Camera-type eye (tissue), 1 donor: ENCODE measurements around the gene TFG. TPM values are rescaled to one million over a fixed set of nuclear protein-coding genes. Genes with fewer than 3 reads are reported as not detected.

Experiments
- total RNA-seq: library from RNA; depleted of rRNA; stranded (reverse); fragments of >200 nt; gene quantifications from one replicate; pipeline ENCODE4 v1.2.3, GENCODE V29; 2014

TFG gene
- total RNA-seq: 118 TPM

GRCh38 chr3:100708989-100709841, at the start of gene TFG:
TSS of gene TFG (plus strand) at chr3:100709494. CDS start at chr3:100713686, 4,192 bp downstream.

Other genes starting within 250 kb of the TFG start
- 16.9 TPM for gene TMEM45A, start 216.9 kb upstream of the TFG start, total RNA-seq
- gene ADGRG7, start 99.9 kb upstream of the TFG start, total RNA-seq: 0.22 TPM